Neural cell (in vitro differentiated cells): ENCODE measurements around the gene IRF2BPL.

Experiments used
- CTCF ChIP-seq: fragments of 450-650 bp; IDR thresholded peaks from 2 replicates; pipeline ENCODE4 v1.5.1; 2014; ENCODE audit warnings: antibody characterized with exemption, mild to moderate bottlenecking, moderate library complexity; ENCODE audit not compliant: poor library complexity, severe bottlenecking
- EP300 ChIP-seq: fragments of 450-650 bp; conservative IDR thresholded peaks from 2 replicates; pipeline ENCODE4 v1.6.1; 2014; ENCODE audit warnings: antibody characterized with exemption, mild to moderate bottlenecking, moderate library complexity; ENCODE audit not compliant: poor library complexity, severe bottlenecking
- EZH2 ChIP-seq: fragments of 200-600, 300-800 bp; shearing (Covaris generic), sonication (generic); IDR thresholded peaks from 2 replicates; pipeline ENCODE4 v1.6.1; 2014; ENCODE audit warnings: antibody characterized with exemption, low read length, borderline replicate concordance, mild to moderate bottlenecking; ENCODE audit not compliant: insufficient read depth, poor library complexity, severe bottlenecking
- POLR2AphosphoS5 ChIP-seq: IDR thresholded peaks from 2 replicates; pipeline ENCODE4 v1.6.1; 2012
- RAD21 ChIP-seq: fragments of 450-650 bp; conservative IDR thresholded peaks from 2 replicates; pipeline ENCODE4 v1.6.1; 2014; ENCODE audit warnings: antibody characterized with exemption, mild to moderate bottlenecking, moderate library complexity
- REST ChIP-seq: IDR thresholded peaks from 2 replicates; pipeline ENCODE4 v1.6.1; 2012; ENCODE audit warnings: borderline replicate concordance
- SMC3 ChIP-seq: fragments of 450-650 bp; conservative IDR thresholded peaks from 2 replicates; pipeline ENCODE4 v1.6.1; 2014; ENCODE audit warnings: antibody characterized with exemption, mild to moderate bottlenecking, moderate library complexity; ENCODE audit not compliant: poor library complexity
- TAF1 ChIP-seq: IDR thresholded peaks from 2 replicates; pipeline ENCODE4 v1.6.1; 2012; ENCODE audit warnings: low read depth

- no peak for TF ChIP-seq RAD21
- no peak for TF ChIP-seq CTCF
- TF ChIP-seq EP300, result no peak
- no peak for TF ChIP-seq TAF1
- no peak for TF ChIP-seq POLR2AphosphoS5
- no peak for TF ChIP-seq REST
- TF ChIP-seq EZH2, result no peak
- TF ChIP-seq SMC3, result no peak
Measured at GRCh38 chr14:77064521-77065178, 36.1 kb upstream of the IRF2BPL start.
